Sigmoid colon (tissue), 7 donors: Measurements from ENCODE around the gene TSPYL2. TPM values are rescaled to one million over a fixed set of nuclear protein-coding genes. Genes with fewer than 3 reads are reported as not detected.

Experiments used
- DNase-seq: peaks from one replicate; pipeline ENCODE4 v3.0.0-alpha.2; 2019
- H3K27ac ChIP-seq, 4 donors: fragments of 200-600 bp; sonication (generic); one replicate each; pipeline ENCODE4 v1.5.1; 2016 to 2019; ENCODE audit warnings: mild to moderate bottlenecking in 1 of 4
- H3K27me3 ChIP-seq, 3 donors: fragments of 200-600 bp; sonication (generic); one replicate each; pipeline ENCODE4 v1.5.1; 2019; ENCODE audit warnings: mild to moderate bottlenecking in 1 of 3
- H3K36me3 ChIP-seq, 4 donors: fragments of 200-600 bp; sonication (generic); one replicate each; pipeline ENCODE4 v1.5.1; 2016 to 2019
- H3K4me1 ChIP-seq, 4 donors: fragments of 200-600 bp; sonication (generic); one replicate each; pipeline ENCODE4 v1.5.1; 2017 to 2019
- H3K4me3 ChIP-seq, 4 donors: fragments of 200-600 bp; sonication (generic); one replicate each; pipeline ENCODE4 v1.5.1; 2017 to 2019; ENCODE audit warnings: mild to moderate bottlenecking in 2 of 4, moderate library complexity in 1 of 4
- H3K9me3 ChIP-seq, 4 donors: fragments of 200-600 bp in 3 of 4; sonication (generic) in 3 of 4; one replicate each; pipeline versions ENCODE4 v1.5.1 to v1.6.1; 2013 to 2019
- CTCF ChIP-seq, 4 experiments: fragments of 450-650 bp in 3 of 4; fragments of 200-600 bp in 1 of 4; IDR thresholded peaks; one replicate each; pipeline ENCODE4 v1.5.1; 2016 to 2019; ENCODE audit warnings: antibody characterized with exemption in 4 of 4, mild to moderate bottlenecking in 3 of 4, moderate library complexity in 2 of 4
- EP300 ChIP-seq, 4 donors: sonication (generic); formaldehyde crosslinking; IDR thresholded peaks; one replicate each; pipeline ENCODE4 v1.6.1; 2017; ENCODE audit warnings: antibody characterized with exemption in 4 of 4
- POLR2A ChIP-seq, 2 donors: fragments of 450-650 bp; IDR thresholded peaks; one replicate each; pipeline ENCODE4 v1.6.1; 2016; ENCODE audit warnings: antibody characterized with exemption in 2 of 2, mild to moderate bottlenecking in 2 of 2, moderate library complexity in 2 of 2
- POLR2AphosphoS5 ChIP-seq, 4 donors: sonication (generic); formaldehyde crosslinking; IDR thresholded peaks; one replicate each; pipeline ENCODE4 v1.6.1; 2017; ENCODE audit warnings: antibody characterized with exemption in 4 of 4
- WGBS, 2 donors: extraction: QIAGEN DNeasy Blood & Tissue Kit; methylation state at CpG; one replicate each; pipeline ENCODE4 v1.1.7; 2013; 5-methylcytosine and 5-hydroxymethylcytosine counted together
- intact Hi-C: fragments of 100-400 bp; cut with DNase I; formaldehyde crosslinking; loops from one replicate; pipeline ENCODE4 v1.15.1; 2023
- polyA plus RNA-seq, 3 donors: library from polyadenylated mRNA; stranded (reverse); fragments of 200-250 nt; gene quantifications; one replicate each; pipeline ENCODE4 v1.2.3, GENCODE V29; 2013
- total RNA-seq, 4 donors: library from RNA; depleted of rRNA; stranded (reverse); fragments of >200 nt; gene quantifications; one replicate each; pipeline ENCODE4 v1.1.0, GENCODE V29; 2016
- donor health status: healthy with polysubstance abuse.
- donor health status: Bipolar disorder and iron deficiency.
- donor health status: healthy.

Gene TSPYL2
- total and polyA plus RNA-seq, 7 donors, result 2.5 to 109 (median 50.3) TPM

GRCh38 chrX:53077207-53078197 lies 4.7 kb upstream of the TSPYL2 start:
- Histone ChIP-seq H3K36me3 (no peaks in the 10 kb centered on the region), H3K27ac (no peak overlapping the region), H3K4me1 (peaks cover 0 to 8% (median 2%) of the 10 kb centered on the region in 4 donors), H3K9me3 (no peaks in the 10 kb centered on the region), H3K27me3 (no peaks in the 10 kb centered on the region), H3K4me3 (no peak overlapping the region)
- no peak for DNase-seq
- intact Hi-C loops, result no loop called here
- 93 to 95% methylated on average over 27 of the region's 27 CpGs for WGBS, 2 donors
- no peak for TF ChIP-seq CTCF (IDR thresholded peaks at IDR 0.05)
- no peak for TF ChIP-seq EP300 (IDR thresholded peaks at IDR 0.05)
- TF ChIP-seq POLR2A (IDR thresholded peaks at IDR 0.05), result no peak
- no peak for TF ChIP-seq POLR2AphosphoS5 (IDR thresholded peaks at IDR 0.05)

DNA sequence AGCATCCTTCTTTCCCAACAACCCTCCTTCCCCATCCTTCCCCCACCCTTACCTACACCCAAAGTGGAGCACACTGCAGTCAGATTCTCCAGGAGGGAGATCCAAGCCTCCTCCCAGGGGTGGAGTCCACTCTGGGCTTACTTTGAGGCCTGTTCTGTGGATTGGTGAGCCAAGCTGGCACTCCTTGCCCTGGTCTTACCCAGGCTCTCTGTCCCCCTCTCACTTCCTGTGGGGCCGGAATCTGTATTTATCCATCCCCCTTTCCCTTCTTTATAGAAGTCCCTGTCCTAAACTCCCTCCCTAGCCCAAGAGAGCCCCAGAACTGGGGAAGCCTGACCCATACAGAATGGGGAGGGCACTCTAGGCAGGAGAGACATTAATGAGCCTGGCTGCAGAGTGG lies 3.2 kb upstream of the TSPYL2 start:
- no peaks in the 10 kb centered on the region for H3K9me3 ChIP-seq
- DNase-seq, result no peak
- peaks cover 0 to 13% (median under 1%) of the 10 kb centered on the region in 4 donors for H3K4me1 ChIP-seq
- no peak overlapping the region for H3K4me3 ChIP-seq
- no peaks in the 10 kb centered on the region for H3K27me3 ChIP-seq
- TF ChIP-seq EP300 (IDR thresholded peaks at IDR 0.05), result no peak
- no peak for TF ChIP-seq CTCF (IDR thresholded peaks at IDR 0.05)
- no peak for TF ChIP-seq POLR2AphosphoS5 (IDR thresholded peaks at IDR 0.05)
- no peak for TF ChIP-seq POLR2A (IDR thresholded peaks at IDR 0.05)
- WGBS, 2 donors, result 74 to 91% methylated on average over 1 of the region's 1 CpG
- intact Hi-C loops, result no loop called here
- no peaks in the 10 kb centered on the region for H3K36me3 ChIP-seq
- peak overlapping the region in 3 of 4 donors; percentile 82 to 96 (median 84) for H3K27ac ChIP-seq

- Histone ChIP-seq H3K4me3 (peak overlapping the region; percentile 16 to 42 (median 34)), H3K27ac (peak overlapping the region; percentile 80 to 96 (median 83)), H3K27me3 (no peaks in the 10 kb centered on the region), H3K36me3 (peaks cover 0 to 15% (median 5%) of the 10 kb centered on the region in 4 donors), H3K4me1 (peaks cover 0 to 33% (median 19%) of the 10 kb centered on the region in 4 donors), H3K9me3 (no peaks in the 10 kb centered on the region)
- TF ChIP-seq POLR2A (IDR thresholded peaks at IDR 0.05) (no peak), POLR2AphosphoS5 (IDR thresholded peaks at IDR 0.05) (peak in 1 of 4 donors; percentile 15), EP300 (IDR thresholded peaks at IDR 0.05) (no peak), CTCF (IDR thresholded peaks at IDR 0.05) (no peak)
- intact Hi-C loops, result no loop called here
- 20 to 21% methylated on average over 17 of the region's 17 CpGs for WGBS, 2 donors
- DNase-seq, result no peak
Measured at GRCh38 chrX:53080628-53081580, 1.3 kb upstream of the TSPYL2 start.

DNA sequence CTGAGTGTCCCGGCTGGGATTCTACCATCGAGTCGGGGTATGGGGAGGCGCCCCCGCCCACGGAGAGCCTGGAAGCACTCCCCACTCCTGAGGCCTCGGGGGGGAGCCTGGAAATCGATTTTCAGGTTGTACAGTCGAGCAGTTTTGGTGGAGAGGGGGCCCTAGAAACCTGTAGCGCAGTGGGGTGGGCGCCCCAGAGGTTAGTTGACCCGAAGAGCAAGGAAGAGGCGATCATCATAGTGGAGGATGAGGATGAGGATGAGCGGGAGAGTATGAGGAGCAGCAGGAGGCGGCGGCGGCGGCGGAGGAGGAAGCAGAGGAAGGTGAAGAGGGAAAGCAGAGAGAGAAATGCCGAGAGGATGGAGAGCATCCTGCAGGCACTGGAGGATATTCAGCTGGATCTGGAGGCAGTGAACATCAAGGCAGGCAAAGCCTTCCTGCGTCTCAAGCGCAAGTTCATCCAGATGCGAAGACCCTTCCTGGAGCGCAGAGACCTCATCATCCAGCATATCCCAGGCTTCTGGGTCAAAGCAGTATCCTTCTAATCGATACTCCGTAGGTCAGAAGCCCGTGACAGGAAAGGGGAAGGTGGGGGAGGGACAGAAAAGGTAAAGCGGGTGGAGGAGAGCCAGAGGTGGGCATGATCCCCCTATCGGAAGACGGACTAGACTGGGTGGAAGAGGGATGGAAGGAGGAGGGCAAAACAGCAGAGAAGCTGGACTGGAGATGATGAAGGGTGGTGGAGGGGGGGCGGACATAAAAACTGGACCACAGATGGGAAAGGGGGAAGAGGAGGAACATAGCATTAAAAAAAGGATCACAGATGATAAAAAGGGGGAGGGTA lies 828 bp downstream of the TSPYL2 start:
- TF ChIP-seq EP300 (IDR thresholded peaks at IDR 0.05), result no peak
- no peak for TF ChIP-seq POLR2AphosphoS5 (IDR thresholded peaks at IDR 0.05)
- TF ChIP-seq CTCF (IDR thresholded peaks at IDR 0.05), result no peak
- TF ChIP-seq POLR2A (IDR thresholded peaks at IDR 0.05), result no peak
- H3K4me3 ChIP-seq, result peak overlapping the region; percentile 81 to 86 (median 86)
- H3K27ac ChIP-seq, result peak overlapping the region; percentile 92 to 97 (median 96)
- no peak for DNase-seq
- peaks cover 0 to 49% (median 36%) of the 10 kb centered on the region in 4 donors for H3K4me1 ChIP-seq
- WGBS, 2 donors, result 9 to 14% methylated on average over 31 of the region's 31 CpGs
- H3K9me3 ChIP-seq, result no peaks in the 10 kb centered on the region
- intact Hi-C loops, result no loop called here
- no peaks in the 10 kb centered on the region for H3K27me3 ChIP-seq
- H3K36me3 ChIP-seq, result peaks cover 0 to 34% (median 7%) of the 10 kb centered on the region in 4 donors
